Measurements from ENCODE around the gene SHISA6.

- TF ChIP-seq CTCF (IDR thresholded peaks at IDR 0.05; ENCODE audit: insufficient read depth, low read length, poor library complexity, severe bottlenecking) (no peak), EZH2phosphoT487 (conservative IDR thresholded peaks at IDR 0.05; ENCODE audit: low read length) (no peak)
Observed at GRCh38 chr17:11245791-11246190, 4.8 kb downstream of the SHISA6 start.

All from SU-DHL-6 (cell line).